GM23338 (cell line): ENCODE results near the gene BRD3.

Source experiments
- CREB1 ChIP-seq: fragments of 250-450 bp; sonication (Bioruptor Pico); IDR thresholded peaks from 2 replicates; pipeline ENCODE4 v1.5.0; 2020; ENCODE audit warnings: low read depth, mild to moderate bottlenecking, moderate library complexity
- CTCF ChIP-seq, 2 experiments: fragments of 200-600 bp in 1 of 2; sonication (generic) in 1 of 2; conservative IDR thresholded peaks; 2 replicates each; pipeline versions ENCODE4 v1.5.1 to v1.6.1; 2016 to 2017; ENCODE audit warnings: antibody characterized with exemption in 2 of 2, low read depth in 2 of 2, mild to moderate bottlenecking in 2 of 2, moderate library complexity in 1 of 2
- ETS1 ChIP-seq: IDR thresholded peaks from 2 replicates; pipeline ENCODE4 v1.6.1; 2016; ENCODE audit warnings: antibody characterized with exemption
- EZH2 ChIP-seq: fragments of 200-600 bp; sonication (generic); IDR thresholded peaks from one replicate; pipeline ENCODE4 v1.8.0; 2017; ENCODE audit warnings: antibody characterized with exemption, mild to moderate bottlenecking, low read depth; ENCODE audit not compliant: unreplicated experiment
- EZH2phosphoT487 ChIP-seq: fragments of 200-600 bp; sonication (generic); IDR thresholded peaks from one replicate; pipeline ENCODE4 v1.8.1; 2018; ENCODE audit warnings: antibody characterized with exemption; ENCODE audit not compliant: unreplicated experiment
- NANOG ChIP-seq: IDR thresholded peaks from 2 replicates; pipeline ENCODE4 v1.6.1; 2016; ENCODE audit warnings: antibody characterized with exemption, borderline replicate concordance
- POLR2AphosphoS5 ChIP-seq: IDR thresholded peaks from 2 replicates; pipeline ENCODE4 v1.6.1; 2016; ENCODE audit warnings: antibody characterized with exemption, low read depth
- ZNF331 ChIP-seq: fragments of 250-450 bp; sonication (Bioruptor Pico); IDR thresholded peaks from 2 replicates; pipeline ENCODE4 v1.5.0; 2020; ENCODE audit warnings: low read depth, mild to moderate bottlenecking, moderate library complexity
- TF ChIP-seq, protein P1 (sequence below): IDR thresholded peaks from one replicate; pipeline ENCODE4 v1.6.1; 2018; ENCODE audit warnings: antibody characterized with exemption; ENCODE audit not compliant: unreplicated experiment

- TF ChIP-seq CTCF (conservative IDR thresholded peaks at IDR 0.05; ENCODE audit: low read depth in 2 of 2) = no peak
- TF ChIP-seq EZH2 = no peak
- no peak for TF ChIP-seq POLR2AphosphoS5
- no peak for TF ChIP-seq EZH2phosphoT487
- TF ChIP-seq, protein P1, sequence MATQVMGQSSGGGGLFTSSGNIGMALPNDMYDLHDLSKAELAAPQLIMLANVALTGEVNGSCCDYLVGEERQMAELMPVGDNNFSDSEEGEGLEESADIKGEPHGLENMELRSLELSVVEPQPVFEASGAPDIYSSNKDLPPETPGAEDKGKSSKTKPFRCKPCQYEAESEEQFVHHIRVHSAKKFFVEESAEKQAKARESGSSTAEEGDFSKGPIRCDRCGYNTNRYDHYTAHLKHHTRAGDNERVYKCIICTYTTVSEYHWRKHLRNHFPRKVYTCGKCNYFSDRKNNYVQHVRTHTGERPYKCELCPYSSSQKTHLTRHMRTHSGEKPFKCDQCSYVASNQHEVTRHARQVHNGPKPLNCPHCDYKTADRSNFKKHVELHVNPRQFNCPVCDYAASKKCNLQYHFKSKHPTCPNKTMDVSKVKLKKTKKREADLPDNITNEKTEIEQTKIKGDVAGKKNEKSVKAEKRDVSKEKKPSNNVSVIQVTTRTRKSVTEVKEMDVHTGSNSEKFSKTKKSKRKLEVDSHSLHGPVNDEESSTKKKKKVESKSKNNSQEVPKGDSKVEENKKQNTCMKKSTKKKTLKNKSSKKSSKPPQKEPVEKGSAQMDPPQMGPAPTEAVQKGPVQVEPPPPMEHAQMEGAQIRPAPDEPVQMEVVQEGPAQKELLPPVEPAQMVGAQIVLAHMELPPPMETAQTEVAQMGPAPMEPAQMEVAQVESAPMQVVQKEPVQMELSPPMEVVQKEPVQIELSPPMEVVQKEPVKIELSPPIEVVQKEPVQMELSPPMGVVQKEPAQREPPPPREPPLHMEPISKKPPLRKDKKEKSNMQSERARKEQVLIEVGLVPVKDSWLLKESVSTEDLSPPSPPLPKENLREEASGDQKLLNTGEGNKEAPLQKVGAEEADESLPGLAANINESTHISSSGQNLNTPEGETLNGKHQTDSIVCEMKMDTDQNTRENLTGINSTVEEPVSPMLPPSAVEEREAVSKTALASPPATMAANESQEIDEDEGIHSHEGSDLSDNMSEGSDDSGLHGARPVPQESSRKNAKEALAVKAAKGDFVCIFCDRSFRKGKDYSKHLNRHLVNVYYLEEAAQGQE = no peak
- no peak for TF ChIP-seq ETS1
- no peak for TF ChIP-seq NANOG
- TF ChIP-seq CREB1 (CRISPR knock-in tag) = no peak
- no peak for TF ChIP-seq ZNF331
These were observed 86.8 kb downstream of the BRD3 start for GRCh38 chr9:133980864-133981588.
